Measurements from ENCODE around the gene HNRNPF.

- TF ChIP-seq EZH2 (IDR thresholded peaks at IDR 0.05) (no peak), CTCF (IDR thresholded peaks at IDR 0.05 in 2 of 3, conservative IDR thresholded peaks at IDR 0.05 in 1 of 3; ENCODE audit: borderline replicate concordance in 1 of 3, insufficient read depth in 1 of 3, low read depth in 2 of 3, low read length in 2 of 3) (no peak)
Measured at GRCh38 chr10:43370671-43371215, 38.2 kb downstream of the HNRNPF start.
